HG03025 (cell line): ENCODE data around the gene SYT9.
A peak's percentile ranks its signal among the peaks of the same experiment; 100 is the strongest.

Experiments used
- ATAC-seq: cut with Tn5 transposase; IDR thresholded peaks from one replicate; pipeline ENCODE4 v1.9.1; 2021; ENCODE audit warnings: mild to moderate bottlenecking, moderate library complexity; ENCODE audit not compliant: unreplicated experiment, low FRiP score

The SYT9 gene

GRCh38 chr11:7422544-7423331 lies 171.0 kb downstream of the SYT9 start:
- ATAC-seq, result no peak

- no peak for ATAC-seq
Observed at GRCh38 chr11:7423946-7424345, 172.2 kb downstream of the SYT9 start.

GRCh38 chr11:7427733-7428132 lies 176.0 kb downstream of the SYT9 start:
- no peak for ATAC-seq

- no peak for ATAC-seq
Observed at GRCh38 chr11:7428196-7428595, 176.5 kb downstream of the SYT9 start.

- ATAC-seq, result no peak
Observed at GRCh38 chr11:7430496-7430895, 178.8 kb downstream of the SYT9 start.

- ATAC-seq, result no peak
Observed at GRCh38 chr11:7435176-7435575, 183.5 kb downstream of the SYT9 start.

GRCh38 chr11:7436146-7436545 lies 184.4 kb downstream of the SYT9 start:
- ATAC-seq, result no peak

- no peak for ATAC-seq
Observed at GRCh38 chr11:7436657-7437056, 185.0 kb downstream of the SYT9 start.

GRCh38 chr11:7437696-7438095 lies 186.0 kb downstream of the SYT9 start:
- no peak for ATAC-seq

- ATAC-seq, result no peak
Observed at GRCh38 chr11:7439746-7440320, 188.1 kb downstream of the SYT9 start.

- ATAC-seq, result peak; percentile 61
Observed at GRCh38 chr11:7442588-7443215, 191.0 kb downstream of the SYT9 start.

- no peak for ATAC-seq
Observed at GRCh38 chr11:7444091-7444981, 192.6 kb downstream of the SYT9 start.

GRCh38 chr11:7445564-7445963 lies 193.9 kb downstream of the SYT9 start:
- no peak for ATAC-seq

GRCh38 chr11:7448201-7448600 lies 196.5 kb downstream of the SYT9 start:
- no peak for ATAC-seq

GRCh38 chr11:7449211-7449840 lies 197.6 kb downstream of the SYT9 start:
- ATAC-seq, result no peak

GRCh38 chr11:7449841-7450214 lies 198.1 kb downstream of the SYT9 start:
- no peak for ATAC-seq

- ATAC-seq, result no peak
Observed at GRCh38 chr11:7450836-7451235, 199.1 kb downstream of the SYT9 start.

- ATAC-seq, result no peak
Observed at GRCh38 chr11:7451520-7451919, 199.8 kb downstream of the SYT9 start.

GRCh38 chr11:7451952-7452494 lies 200.3 kb downstream of the SYT9 start:
- ATAC-seq, result no peak

- ATAC-seq, result no peak
Observed at GRCh38 chr11:7454854-7455253, 203.2 kb downstream of the SYT9 start.
